ENCODE data around the gene ASAP3. TPM values are rescaled to one million over a fixed set of nuclear protein-coding genes. Genes with fewer than 3 reads are reported as not detected.

Gene ASAP3
- total and polyA plus RNA-seq, 9 of the 15 experiments (the other 6 are each of a cell fraction or from before 2014, with no cell fraction given) = 1.7 to 31.2 (median 17.4) TPM

- no peak overlapping the region for H3K4me3 ChIP-seq
- H3K9me3 ChIP-seq (replicated peaks; ENCODE audit: control insufficient read depth, insufficient read depth, low read depth, low read length) = no peaks in the 10 kb centered on the region
- no peaks in the 10 kb centered on the region for H3K9me1 ChIP-seq (ENCODE audit: control insufficient read depth, insufficient read depth, low read length)
- H3K9ac ChIP-seq (ENCODE audit: insufficient read depth in 1 of 2, low read depth in 2 of 2, low read length in 2 of 2) = no peak overlapping the region
- FAIRE-seq (peak; percentile 19), DNase-seq (ENCODE audit: extremely low read depth in 1 of 4, low spot score in 3 of 4) (no peak), ATAC-seq (no peak)
- 18% methylated on average over 5 of the region's 5 CpGs for WGBS (ENCODE audit: insufficient coverage, low coverage, missing lambda C conversion rate)
- intact Hi-C loops (cut with micrococcal nuclease) = no loop called here
- no peaks in the 10 kb centered on the region for H3K27me3 ChIP-seq (ENCODE audit: control insufficient read depth in 2 of 2, insufficient read depth in 2 of 2, low read length in 2 of 2)
- peaks cover 5 to 18% of the 10 kb centered on the region in 2 experiments; a peak in 4 of 5 replicates for H3K4me1 ChIP-seq (replicated peaks in 1 of 2; ENCODE audit: control insufficient read depth in 2 of 2, insufficient read depth in 2 of 2, low read length in 2 of 2)
- in situ Hi-C loops (cut with MboI) = no loop called here
- no peaks in the 10 kb centered on the region for H3K79me2 ChIP-seq (ENCODE audit: control insufficient read depth, insufficient read depth, low read length)
- no peak overlapping the region for H2AFZ ChIP-seq (ENCODE audit: low read depth, low read length)
- no TSS peak for BruUV-seq (replicated peaks)
- 0 out of 2 replicates have a peak, but pooled peaks cover 5% of the 10 kb centered on the region for H4K20me1 ChIP-seq (replicated peaks; ENCODE audit: control insufficient read depth, insufficient read depth, low read length)
- H3K36me3 ChIP-seq (ENCODE audit: control insufficient read depth, insufficient read depth, low read length) = no peaks in the 10 kb centered on the region
- POLR2A ChIA-PET = interaction anchor here (0.5 kb wide), 1 partner anchor 1496 kb away, joined by 3 read pairs; no protein-coding TSS in a partner anchor
- no peak overlapping the region for H3K27ac ChIP-seq (ENCODE audit: extremely low read depth, low read depth, low read length)
- no peak overlapping the region for H3K4me2 ChIP-seq (ENCODE audit: insufficient read depth, low read length)
- CTCF ChIA-PET (ENCODE audit: low intra/inter-chr PET ratio) = interaction anchor here (0.7 kb wide), 1 partner anchor 32 kb away, joined by 3 read pairs; no protein-coding TSS in a partner anchor
- no peak for TF ChIP-seq HIVEP1 (CRISPR knock-in tag; IDR thresholded peaks at IDR 0.05)
- TF ChIP-seq BRF2 (IDR thresholded peaks at IDR 0.05; ENCODE audit: borderline replicate concordance, insufficient read depth, insufficient read length) = no peak
- TF ChIP-seq ZBTB40 (IDR thresholded peaks at IDR 0.05) = no peak
- no peak for TF ChIP-seq ZBTB40 (CRISPR knock-in tag; IDR thresholded peaks at IDR 0.05)
- no peak for TF ChIP-seq ZNF431 (CRISPR knock-in tag; IDR thresholded peaks at IDR 0.05)
- peak; percentile 92 for TF ChIP-seq ESRRA (IDR thresholded peaks at IDR 0.05; ENCODE audit: borderline replicate concordance, low read depth)
- TF ChIP-seq ZKSCAN8 (CRISPR knock-in tag; IDR thresholded peaks at IDR 0.05) = no peak
- TF ChIP-seq SREBF1 (IDR thresholded peaks at IDR 0.05; ENCODE audit: borderline replicate concordance, low read depth, low read length) = no peak
- TF ChIP-seq RBM25 (IDR thresholded peaks at IDR 0.05; ENCODE audit: low read depth, low read length, severe bottlenecking) = peak; percentile 86
- no peak for TF ChIP-seq RBM22 (IDR thresholded peaks at IDR 0.05; ENCODE audit: low read depth, low read length, poor library complexity, severe bottlenecking)
- peak; percentile 61 for TF ChIP-seq BCOR (IDR thresholded peaks at IDR 0.05)
- TF ChIP-seq NONO (IDR thresholded peaks at IDR 0.05; ENCODE audit: low read depth in 2 of 2, low read length in 1 of 2) = no peak
Observed at GRCh38 chr1:23469372-23469982, 14.5 kb downstream of the ASAP3 start.
